Measurements from ENCODE around the gene PRKCSH.

DNA sequence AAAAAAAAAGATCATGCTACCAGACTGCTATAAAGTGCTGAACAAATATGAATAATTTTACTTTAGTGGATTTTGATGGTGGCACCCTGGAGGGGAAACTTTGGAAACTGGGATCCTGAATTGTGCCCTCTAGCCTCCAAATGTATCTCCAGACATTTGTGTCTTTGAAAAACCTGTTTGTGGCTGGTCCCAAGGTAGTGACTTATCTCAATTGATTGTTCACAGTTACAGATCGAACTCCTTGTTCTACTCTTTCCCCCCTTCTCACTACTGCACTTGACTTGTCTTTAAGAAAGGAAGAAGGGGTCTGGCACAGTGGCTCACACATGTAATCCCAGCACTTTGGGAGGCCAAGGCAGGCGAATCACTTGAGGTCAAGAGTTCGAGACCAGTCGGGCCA is 26.8 kb upstream of the PRKCSH start:
- no peak for TF ChIP-seq POLR2AphosphoS5 (IDR thresholded peaks at IDR 0.05)
- no peak for TF ChIP-seq CTCF (IDR thresholded peaks at IDR 0.05)

Measured in esophagus muscularis mucosa (tissue), 3 donors.